Neural progenitor cell (in vitro differentiated cells): ENCODE data around the gene TTLL5.

Experiments
- CTCF ChIP-seq: fragments of 200-600 bp; sonication (generic); IDR thresholded peaks from 2 replicates; pipeline ENCODE4 v1.5.1; 2017; ENCODE audit warnings: antibody characterized with exemption, mild to moderate bottlenecking
- EZH2 ChIP-seq: fragments of 200-600 bp; sonication (generic); IDR thresholded peaks from 2 replicates; pipeline ENCODE4 v1.6.1; 2017; ENCODE audit warnings: antibody characterized with exemption, mild to moderate bottlenecking, moderate library complexity
- EZH2phosphoT487 ChIP-seq: fragments of 200-600 bp; sonication (generic); IDR thresholded peaks from 2 replicates; pipeline ENCODE4 v1.6.1; 2017; ENCODE audit warnings: antibody characterized with exemption

DNA sequence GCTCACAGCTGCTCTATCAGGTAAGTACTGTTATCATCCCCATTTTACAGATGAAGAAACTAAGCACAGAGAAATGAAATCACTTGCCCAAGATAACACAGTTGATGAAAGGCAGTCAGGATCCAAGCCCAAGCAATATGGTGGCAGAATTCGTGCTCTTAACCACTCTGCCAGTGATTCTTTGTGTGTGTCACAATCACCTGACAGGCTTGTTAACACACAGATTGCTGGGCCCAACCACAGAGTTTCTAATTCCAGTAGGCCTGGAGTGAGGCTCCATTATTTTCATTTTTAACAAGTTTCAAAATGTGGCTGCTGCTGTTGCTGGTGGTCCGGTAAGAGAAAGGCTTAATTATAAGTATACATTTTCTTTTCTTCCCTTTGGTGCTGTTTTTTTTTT lies 186.5 kb downstream of the TTLL5 start:
- TF ChIP-seq EZH2 (no peak), CTCF (no peak), EZH2phosphoT487 (no peak)
